Adrenal gland (tissue), 12 donors: ENCODE results near the gene C12orf76. TPM values are rescaled to one million over a fixed set of nuclear protein-coding genes. Genes with fewer than 3 reads are reported as not detected.
A peak's percentile ranks its signal among the peaks of the same experiment; 100 is the strongest.
"Not testable (repeated sequence)": the region's sequence is repeated elsewhere in the genome, so short reads cannot be mapped to it uniquely, and the experiment has no call there.

Source experiments
- DNase-seq, 7 donors: peaks; one replicate each; pipeline ENCODE4 v3.0.0-alpha.2; 2019 to 2020
- H3K27ac ChIP-seq, 5 donors: fragments of 200-600 bp; sonication (generic) in 4 of 5; 1 replicate in 3 of 5; 2 replicates in 2 of 5; pipeline versions ENCODE4 v1.5.1 to v1.8.0; 2016 to 2020; ENCODE audit warnings: mild to moderate bottlenecking in 1 of 5
- H3K27me3 ChIP-seq: fragments of 200-600 bp; 2 replicates; pipeline ENCODE4 v1.8.0; 2021
- H3K36me3 ChIP-seq, 2 donors: fragments of 200-600 bp; replicated peaks in 1 of 2; 1 replicate in 1 of 2; 2 replicates in 1 of 2; pipeline versions ENCODE4 v1.5.1 to v1.8.0; 2018 to 2022
- H3K4me1 ChIP-seq, 2 donors: fragments of 200-600 bp; replicated peaks in 1 of 2; 1 replicate in 1 of 2; 2 replicates in 1 of 2; pipeline versions ENCODE4 v1.5.1 to v1.8.0; 2018 to 2021
- H3K4me3 ChIP-seq, 4 donors: fragments of 200-600 bp; sonication (generic) in 3 of 4; one replicate each; pipeline ENCODE4 v1.5.1; 2016 to 2018
- H3K9me3 ChIP-seq, 3 donors: fragments of 200-600 bp; sonication (generic) in 1 of 3; replicated peaks in 1 of 3; 1 replicate in 2 of 3; 2 replicates in 1 of 3; pipeline versions ENCODE4 v1.5.1 to v1.8.0; 2016 to 2021
- CTCF ChIP-seq, 6 experiments: fragments of 450-650 bp in 4 of 6; fragments of 200-600 bp in 2 of 6; sonication (generic) in 1 of 6; IDR thresholded peaks; 1 replicate in 5 of 6; 2 replicates in 1 of 6; pipeline versions ENCODE4 v1.5.1 to v1.8.0; 2016 to 2021; ENCODE audit warnings: antibody characterized with exemption in 6 of 6, mild to moderate bottlenecking in 2 of 6, moderate library complexity in 1 of 6
- POLR2A ChIP-seq, 2 donors: fragments of 450-650 bp; IDR thresholded peaks; one replicate each; pipeline ENCODE4 v1.6.1; 2017; ENCODE audit warnings: antibody characterized with exemption in 2 of 2, mild to moderate bottlenecking in 2 of 2, moderate library complexity in 1 of 2
- WGBS, 4 donors: extraction: QIAGEN DNeasy Blood & Tissue Kit in 2 of 4; methylation state at CpG; one replicate each; pipeline versions ENCODE4 v1.1.5 to v1.1.7; 2013 to 2017; 5-methylcytosine and 5-hydroxymethylcytosine counted together
- intact Hi-C, 2 donors: fragments of 100-400 bp; cut with DNase I; formaldehyde crosslinking; loops; one replicate each; pipeline versions ENCODE4 v1.14.1 to v1.15.0; 2022 to 2023
- polyA plus RNA-seq, 3 donors: library from polyadenylated mRNA; stranded (reverse); fragments of 200-250 nt in 2 of 3; fragments of 350-450 nt in 1 of 3; fragmentation: Illumina TruSeq in 1 of 3; extraction: RNeasy Lipid Tissue Mini Kit (QIAGEN cat#74804) in 1 of 3; gene quantifications; one replicate each; pipeline ENCODE4 v1.2.3, GENCODE V29; 2013 to 2014
- total RNA-seq, 9 donors: library from RNA; depleted of rRNA in 4 of 9; stranded (reverse); fragments of >200 nt in 4 of 9; fragments of 120-200 nt in 1 of 9; fragmentation: NEBNext Ultra II Directional in 1 of 9; extraction: Animal tissue kit (Norgen Biotek cat#: 25700) in 1 of 9; gene quantifications; one replicate each; pipeline versions ENCODE4 v1.1.0 to v1.2.4, GENCODE V29; 2013 to 2023
- donor health status: healthy with polysubstance abuse.
- donor health status: Bipolar disorder and iron deficiency.
- donor health status: DM: yes; HTN: yes; CAD: no.
- donor health status: DM: no; HTN: no; CAD: no.
- donor health status: DM: no; HTN: no; CAD: no.
- donor health status: DM: yes; HTN: yes; CAD: no.

C12orf76 gene
- total and polyA plus RNA-seq, 12 donors: 7.1 to 35.1 (median 14.4) TPM

- Histone ChIP-seq H3K9me3 (no peaks in the 10 kb centered on the region), H3K4me3 (no peak overlapping the region), H3K4me1 (no peaks in the 10 kb centered on the region), H3K27ac (no peak overlapping the region), H3K27me3 (no peaks in the 10 kb centered on the region), H3K36me3 (no peaks in the 10 kb centered on the region)
- DNase-seq: no peak
- 76 to 90% (median 87%) methylated on average over 2 of the region's 2 CpGs for WGBS, 4 donors
- TF ChIP-seq CTCF (IDR thresholded peaks at IDR 0.05): no peak
- no peak for TF ChIP-seq POLR2A (IDR thresholded peaks at IDR 0.05)
- intact Hi-C loops: no loop called here
Observed at GRCh38 chr12:110059651-110060000, 11.3 kb upstream of the C12orf76 start.

GRCh38 chr12:110058875-110059615, 10.7 kb upstream of the C12orf76 start:
- H3K27me3 ChIP-seq: no peaks in the 10 kb centered on the region
- intact Hi-C loops: no loop called here
- no peaks in the 10 kb centered on the region for H3K4me1 ChIP-seq
- H3K9me3 ChIP-seq: no peaks in the 10 kb centered on the region
- DNase-seq: peak in 1 of 7 donors; percentile 10
- H3K4me3 ChIP-seq: no peak overlapping the region
- no peak overlapping the region for H3K27ac ChIP-seq
- 86 to 89% (median 89%) methylated on average over 9 of the region's 9 CpGs for WGBS, 4 donors
- H3K36me3 ChIP-seq: no peaks in the 10 kb centered on the region
- no peak for TF ChIP-seq POLR2A (IDR thresholded peaks at IDR 0.05)
- TF ChIP-seq CTCF (IDR thresholded peaks at IDR 0.05): no peak

- DNase-seq, H3K27ac ChIP-seq, H3K27me3 ChIP-seq, H3K9me3 ChIP-seq, intact Hi-C loops, H3K36me3 ChIP-seq, H3K4me1 ChIP-seq, H3K4me3 ChIP-seq: not testable (repeated sequence)
- 74 to 83% (median 78%) methylated on average over 3 of the region's 3 CpGs for WGBS, 4 donors
Observed at GRCh38 chr12:110056643-110057042, 8.3 kb upstream of the C12orf76 start.

GRCh38 chr12:110055375-110056352, 7.3 kb upstream of the C12orf76 start:
- H3K9me3 ChIP-seq, H3K4me3 ChIP-seq, H3K4me1 ChIP-seq, H3K27me3 ChIP-seq, intact Hi-C loops, H3K36me3 ChIP-seq: not testable (repeated sequence)
- 39 to 55% (median 44%) methylated on average over 11 of the region's 11 CpGs for WGBS, 4 donors
- DNase-seq: peak in 4 of 7 donors; percentile 31 to 51 (median 45)
- peak overlapping the region in 1 of 5 donors; percentile 40 for H3K27ac ChIP-seq

GRCh38 chr12:110050927-110051326, 2.6 kb upstream of the C12orf76 start:
- H3K9me3 ChIP-seq: no peaks in the 10 kb centered on the region
- H3K27me3 ChIP-seq: no peaks in the 10 kb centered on the region
- no peak overlapping the region for H3K27ac ChIP-seq
- no peaks in the 10 kb centered on the region for H3K36me3 ChIP-seq
- no peak for DNase-seq
- TF ChIP-seq CTCF (IDR thresholded peaks at IDR 0.05): no peak
- no peak for TF ChIP-seq POLR2A (IDR thresholded peaks at IDR 0.05)
- intact Hi-C loops: no loop called here
- H3K4me3 ChIP-seq: no peak overlapping the region
- peaks cover 7 to 13% of the 10 kb centered on the region in 2 donors for H3K4me1 ChIP-seq
- 60 to 81% (median 73%) methylated on average over 6 of the region's 6 CpGs for WGBS, 4 donors

GRCh38 chr12:110049666-110050065, 1.3 kb upstream of the C12orf76 start:
- intact Hi-C loops, DNase-seq, H3K27ac ChIP-seq, H3K9me3 ChIP-seq, H3K4me3 ChIP-seq, H3K36me3 ChIP-seq, H3K27me3 ChIP-seq: not testable (repeated sequence)
- peaks cover 7 to 13% of the 10 kb centered on the region in 2 donors for H3K4me1 ChIP-seq
- WGBS, 4 donors: 84 to 90% (median 86%) methylated on average over 9 of the region's 9 CpGs

GRCh38 chr12:110049034-110049433, 712 bp upstream of the C12orf76 start:
- H3K36me3 ChIP-seq, H3K9me3 ChIP-seq, intact Hi-C loops, DNase-seq, H3K27me3 ChIP-seq: not testable (repeated sequence)
- Histone ChIP-seq H3K4me3 (peak overlapping the region in 2 of 4 donors; percentile 76 to 77), H3K4me1 (peaks cover 7 to 13% of the 10 kb centered on the region in 2 donors), H3K27ac (peak overlapping the region in 4 of 5 donors; percentile 30 to 90 (median 76))
- 81 to 90% (median 85%) methylated on average over 11 of the region's 11 CpGs for WGBS, 4 donors
